Endothelial cell of umbilical vein (primary cell): ENCODE results near the gene CCDC6. TPM values are rescaled to one million over a fixed set of nuclear protein-coding genes. Genes with fewer than 3 reads are reported as not detected.

Experiments used
- BruUV-seq: library from RNA; stranded (reverse); fragments of 400-500 nt; replicated peaks from 2 replicates; lab custom pipeline; 2021; lab: Mats Ljungman, UMichigan
- CTCF ChIA-PET: fragments of 300-600, 350-600 bp; sonication (Branson Sonifier 250); formaldehyde crosslinking; loops from one replicate; lab custom pipeline; 2021; ENCODE audit warnings: antibody characterized with exemption, inconsistent platforms; lab: Charles Lee
- POLR2A ChIA-PET: fragments of 300-600, 350-600 bp; sonication (Branson Sonifier 250); formaldehyde crosslinking; loops from one replicate; lab custom pipeline; 2021; ENCODE audit warnings: antibody characterized with exemption, inconsistent platforms; lab: Charles Lee
- DNase-seq: peaks from one replicate; pipeline ENCODE4 v3.0.0-alpha.2; 2011; ENCODE audit warnings: low read depth, low spot score
- FAIRE-seq: peaks from 2 replicates; lab custom pipeline; 2011; peaks lifted over from hg19 to GRCh38; lab: Jason Lieb, UNC
- H2AFZ ChIP-seq: 2 replicates; pipeline ENCODE4 v1.6.0; 2012; ENCODE audit warnings: low read depth, low read length, control low read depth, inconsistent platforms
- H3K27ac ChIP-seq: 2 replicates; pipeline ENCODE4 v1.5.1; 2011; ENCODE audit warnings: low read depth, mild to moderate bottlenecking, control low read depth, low read length, moderate library complexity; ENCODE audit not compliant: insufficient read depth
- H3K27me3 ChIP-seq, 2 experiments: 2 replicates each; pipeline versions ENCODE4 v1.6.0 to v1.6.1; 2011; ENCODE audit warnings: low read length in 2 of 2, mixed read lengths in 1 of 2; ENCODE audit not compliant: control insufficient read depth in 2 of 2, insufficient read depth in 2 of 2
- H3K36me3 ChIP-seq, 2 experiments: 2 replicates in 1 of 2; 3 replicates in 1 of 2; pipeline ENCODE4 v1.5.1; 2011; ENCODE audit warnings: low read length in 2 of 2, mild to moderate bottlenecking in 1 of 2, moderate library complexity in 1 of 2; ENCODE audit not compliant: control insufficient read depth in 2 of 2, insufficient read depth in 2 of 2; ENCODE audit errors: extremely low read depth in 1 of 2
- H3K4me1 ChIP-seq: 3 replicates; pipeline ENCODE4 v1.5.1; 2011; ENCODE audit warnings: mild to moderate bottlenecking, low read length; ENCODE audit not compliant: control insufficient read depth, insufficient read depth; ENCODE audit errors: extremely low read depth
- H3K4me2 ChIP-seq: 2 replicates; pipeline ENCODE4 v1.6.1; 2011; ENCODE audit warnings: low read length, control low read depth, mixed read lengths; ENCODE audit not compliant: insufficient read depth
- H3K4me3 ChIP-seq, 3 experiments: fragments of 200-600 bp in 1 of 3; sonication (generic), shearing (Covaris generic) in 1 of 3; replicated peaks in 1 of 3; 2 replicates each; pipeline ENCODE4 v1.5.1; 2011 to 2016; ENCODE audit warnings: control low read depth in 3 of 3, low read length in 3 of 3, mild to moderate bottlenecking in 2 of 3, inconsistent platforms in 1 of 3, low read depth in 1 of 3, moderate library complexity in 1 of 3; ENCODE audit not compliant: insufficient read depth in 1 of 3
- H3K79me2 ChIP-seq: 2 replicates; pipeline ENCODE4 v1.6.0; 2012; ENCODE audit warnings: low read length, inconsistent platforms; ENCODE audit not compliant: control insufficient read depth, insufficient read depth
- H3K9ac ChIP-seq: replicated peaks from 2 replicates; pipeline ENCODE3; 2011; ENCODE audit warnings: low read length, control low read depth; ENCODE audit not compliant: insufficient read depth; ENCODE audit errors: extremely low read depth
- H3K9me1 ChIP-seq: replicated peaks from 3 replicates; pipeline ENCODE4 v1.6.0; 2011; ENCODE audit warnings: mild to moderate bottlenecking, low read length; ENCODE audit not compliant: control insufficient read depth, insufficient read depth; ENCODE audit errors: extremely low read depth
- H3K9me3 ChIP-seq: replicated peaks from 2 replicates; pipeline ENCODE4 v1.5.1; 2012; ENCODE audit warnings: low read length, inconsistent platforms; ENCODE audit not compliant: control insufficient read depth, insufficient read depth
- H4K20me1 ChIP-seq: replicated peaks from 2 replicates; pipeline ENCODE3; 2011; ENCODE audit warnings: mild to moderate bottlenecking, low read length; ENCODE audit not compliant: control insufficient read depth, insufficient read depth; ENCODE audit errors: extremely low read depth
- CTCF ChIP-seq, 2 donors: IDR thresholded peaks; 1 replicate in 1 of 2; 2 replicates in 1 of 2; pipeline ENCODE4 v1.5.1; 2011; ENCODE audit warnings: low read length in 2 of 2, mild to moderate bottlenecking in 2 of 2, moderate library complexity in 2 of 2, control low read depth in 1 of 2, inconsistent platforms in 1 of 2, low read depth in 1 of 2; ENCODE audit not compliant: insufficient read depth in 1 of 2; ENCODE audit errors: extremely low read depth in 1 of 2
- EZH2 ChIP-seq: IDR thresholded peaks from 2 replicates; pipeline ENCODE4 v1.6.1; 2012; ENCODE audit warnings: borderline replicate concordance, low read depth, mild to moderate bottlenecking, moderate library complexity, low read length, inconsistent platforms; ENCODE audit not compliant: severe bottlenecking
- FOS ChIP-seq: IDR thresholded peaks from 2 replicates; pipeline ENCODE4 v1.6.1; 2011; ENCODE audit warnings: mild to moderate bottlenecking, low read length, moderate library complexity, borderline replicate concordance; ENCODE audit not compliant: insufficient read depth
- GATA2 ChIP-seq: IDR thresholded peaks from 2 replicates; pipeline ENCODE4 v1.7.0; 2011; ENCODE audit warnings: low read depth, mild to moderate bottlenecking, moderate library complexity, mixed read lengths, low read length; ENCODE audit not compliant: insufficient read length, insufficient read depth
- JUN ChIP-seq: IDR thresholded peaks from 2 replicates; pipeline ENCODE4 v1.6.1; 2011; ENCODE audit warnings: borderline replicate concordance, low read depth; ENCODE audit not compliant: insufficient read length, insufficient read depth
- MAX ChIP-seq: IDR thresholded peaks from 2 replicates; pipeline ENCODE4 v1.6.1; 2011; ENCODE audit not compliant: insufficient read depth, insufficient read length
- MYC ChIP-seq: IDR thresholded peaks from one replicate; pipeline ENCODE4 v1.6.1; 2011; ENCODE audit warnings: mild to moderate bottlenecking, low read depth, low read length
- POLR2A ChIP-seq: IDR thresholded peaks from 2 replicates; pipeline ENCODE4 v1.6.1; 2012; ENCODE audit warnings: low read depth, mild to moderate bottlenecking, control low read depth, low read length
- POLR2AphosphoS5 ChIP-seq: IDR thresholded peaks from 2 replicates; pipeline ENCODE4 v1.6.1; 2012; ENCODE audit warnings: low read depth, mild to moderate bottlenecking, control low read depth, low read length, moderate library complexity; ENCODE audit not compliant: insufficient read depth
- dilution Hi-C: fragments of 300-500 bp; cut with MboI; formaldehyde crosslinking; loops from one replicate; pipeline ENCODE4 v1.15.0; 2019; ENCODE audit warnings: low sequenced_read_pairs; ENCODE audit not compliant: extremely low pct_ligation_motif_present
- intact Hi-C: fragments of 100-400 bp; cut with micrococcal nuclease; formaldehyde crosslinking; loops from one replicate; pipeline ENCODE4 v1.10.0; 2022
- polyA plus RNA-seq, 4 experiments: library from polyadenylated mRNA; depleted of rRNA in 3 of 4; stranded (reverse) in 3 of 4; unstranded in 1 of 4; fragments of >200 nt; gene quantifications; 2 replicates each; pipeline versions ENCODE4 v1.2.1 to v1.2.3, GENCODE V29; 2011 to 2012; ENCODE audit warnings: missing spikeins in 1 of 4
- total RNA-seq: library from RNA; stranded (reverse); gene quantifications from 2 replicates; pipeline ENCODE4 v1.2.3, GENCODE V29; 2021

The CCDC6 gene
- total and polyA plus RNA-seq, 2 donors (not counting 3 experiments of a cell fraction or from before 2014, with no cell fraction given) = 16.8 to 36.8 TPM

- CTCF ChIA-PET = interaction anchor here (1.1 to 1.3 kb wide), 2 partner anchors 18 to 58 kb away, joined by 3 to 5 read pairs; partner anchors contain the start of gene CCDC6
- no peaks in the 10 kb centered on the region for H3K9me1 ChIP-seq
- no TSS peak for BruUV-seq
Measured at GRCh38 chr10:59888781-59889435, 17.4 kb downstream of the CCDC6 start.

More at GRCh38 chr10:59888781-59889435, 17.4 kb downstream of the CCDC6 start:
- H3K27me3 ChIP-seq = no peaks in the 10 kb centered on the region
- no peak overlapping the region for H2AFZ ChIP-seq
- peaks cover 71% of the 10 kb centered on the region for H3K79me2 ChIP-seq
- H3K36me3 ChIP-seq = peaks cover 0 to 3% of the 10 kb centered on the region in 2 experiments
- intact Hi-C loops = no loop called here
- no peaks in the 10 kb centered on the region for H3K4me1 ChIP-seq
- TF ChIP-seq EZH2 (no peak), POLR2A (no peak), POLR2AphosphoS5 (no peak), GATA2 (no peak), JUN (no peak), CTCF (IDR thresholded peaks at IDR 0.05; ENCODE audit: extremely low read depth in 1 of 2, insufficient read depth in 1 of 2, low read depth in 1 of 2, low read length in 2 of 2) (no peak), MAX (no peak), MYC (no peak), FOS (no peak)
- no peak overlapping the region for H3K4me3 ChIP-seq
- peaks cover 4% of the 10 kb centered on the region for H4K20me1 ChIP-seq
- POLR2A ChIA-PET = no interaction called here
- no peak overlapping the region for H3K9ac ChIP-seq
- no peak overlapping the region for H3K27ac ChIP-seq
- dilution Hi-C loops = no loop called here
- FAIRE-seq (no peak), DNase-seq (no peak)
- no peak overlapping the region for H3K4me2 ChIP-seq
- H3K9me3 ChIP-seq = no peaks in the 10 kb centered on the region
